ENCODE data around the gene BICRAL. TPM values are rescaled to one million over a fixed set of nuclear protein-coding genes. Genes with fewer than 3 reads are reported as not detected.

The BICRAL gene
- total RNA-seq, 6 experiments from 2014 or later: 4.3 to 6.0 (median 5.5) TPM

GRCh38 chr6:42870145-42870936 lies 88.5 kb downstream of the BICRAL start:
- H3K27ac ChIP-seq: no peak overlapping the region
- 56% methylated on average over 2 of the region's 2 CpGs for WGBS (ENCODE audit: insufficient coverage, low coverage, low lambda C conversion rate, missing lambda C conversion rate)
- no peaks in the 10 kb centered on the region for H3K27me3 ChIP-seq
- TF ChIP-seq POLR2A (IDR thresholded peaks at IDR 0.05): no peak
- TF ChIP-seq CTCF (IDR thresholded peaks at IDR 0.05): no peak
- no peaks in the 10 kb centered on the region for H3K4me1 ChIP-seq
- intact Hi-C loops (cut with DNase I): loop anchor here in 1 of 2 donors (10.0 kb wide), 1 partner anchor 206 kb away; no protein-coding TSS in a partner anchor
- no peaks in the 10 kb centered on the region for H3K9me3 ChIP-seq
- no peak overlapping the region for H3K4me3 ChIP-seq
- peaks cover 0 to 8% (median 4%) of the 10 kb centered on the region in 4 donors for H3K36me3 ChIP-seq
- ATAC-seq (no peak), DNase-seq (no peak)

GRCh38 chr6:42871711-42872110 lies 89.9 kb downstream of the BICRAL start:
- DNase-seq (no peak), ATAC-seq (no peak)
- Histone ChIP-seq H3K27ac (no peak overlapping the region), H3K36me3 (peaks cover 0 to 4% (median 2%) of the 10 kb centered on the region in 4 donors), H3K4me1 (no peaks in the 10 kb centered on the region), H3K4me3 (no peak overlapping the region), H3K27me3 (no peaks in the 10 kb centered on the region), H3K9me3 (no peaks in the 10 kb centered on the region)
- 80% methylated on average over 2 of the region's 3 CpGs for WGBS (ENCODE audit: insufficient coverage, low coverage, low lambda C conversion rate, missing lambda C conversion rate)
- intact Hi-C loops (cut with DNase I): loop anchor here in 1 of 2 donors (10.0 kb wide), 1 partner anchor 207 kb away; no protein-coding TSS in a partner anchor
- TF ChIP-seq CTCF (IDR thresholded peaks at IDR 0.05) (no peak), POLR2A (IDR thresholded peaks at IDR 0.05) (no peak)

GRCh38 chr6:42873313-42873712 lies 91.5 kb downstream of the BICRAL start:
- H3K4me1 ChIP-seq: peaks cover 0 to 12% (median 5%) of the 10 kb centered on the region in 4 donors
- peaks cover 0 to 2% (median 0%) of the 10 kb centered on the region in 4 donors for H3K36me3 ChIP-seq
- no peak overlapping the region for H3K27ac ChIP-seq
- WGBS (ENCODE audit: insufficient coverage, low coverage, low lambda C conversion rate, missing lambda C conversion rate): 59% methylated on average over 2 of the region's 2 CpGs
- no peak for ATAC-seq
- H3K27me3 ChIP-seq: no peaks in the 10 kb centered on the region
- TF ChIP-seq POLR2A (IDR thresholded peaks at IDR 0.05) (no peak), CTCF (IDR thresholded peaks at IDR 0.05) (no peak)
- H3K9me3 ChIP-seq: no peaks in the 10 kb centered on the region
- intact Hi-C loops (cut with DNase I): loop anchor here in 1 of 2 donors (10.0 kb wide), 1 partner anchor 209 kb away; no protein-coding TSS in a partner anchor
- H3K4me3 ChIP-seq: no peak overlapping the region
- no peak for DNase-seq

- Histone ChIP-seq H3K27me3 (no peaks in the 10 kb centered on the region), H3K9me3 (no peaks in the 10 kb centered on the region), H3K4me3 (no peak overlapping the region), H3K4me1 (peaks cover 0 to 15% (median 8%) of the 10 kb centered on the region in 4 donors), H3K36me3 (peaks cover 0 to 10% (median 4%) of the 10 kb centered on the region in 4 donors), H3K27ac (no peak overlapping the region)
- 18% methylated on average over 3 of the region's 3 CpGs for whole genome bisulfite sequencing (ENCODE audit: insufficient coverage, low coverage, low lambda C conversion rate, missing lambda C conversion rate)
- intact Hi-C loops (cut with DNase I): loop anchor here in 1 of 2 donors (10.0 kb wide), 1 partner anchor 213 kb away; no protein-coding TSS in a partner anchor
- DNase-seq: no peak
- peak in 2 of 4 donors; percentile 4 to 59 for ATAC-seq
- TF ChIP-seq CTCF (IDR thresholded peaks at IDR 0.05) (no peak), POLR2A (IDR thresholded peaks at IDR 0.05) (no peak)
Measured at GRCh38 chr6:42877695-42878094, 95.8 kb downstream of the BICRAL start.

Data from right lobe of liver (tissue), 6 donors.